Measurements from ENCODE around the gene MEGF11. TPM values are rescaled to one million over a fixed set of nuclear protein-coding genes. Genes with fewer than 3 reads are reported as not detected.

Gene MEGF11
- total RNA-seq, 6 experiments from 2014 or later = not detected

GRCh38 chr15:66108483-66109265 lies 144.9 kb downstream of the MEGF11 start:
- Mint-ChIP-seq H3K4me3 (no peak overlapping the region), H3K27ac (no peak overlapping the region), H3K4me1 (ENCODE audit: low read depth) (no peaks in the 10 kb centered on the region), H3K36me3 (ENCODE audit: low read depth) (no peaks in the 10 kb centered on the region), H3K27me3 (ENCODE audit: insufficient read depth) (peaks cover 52% of the 10 kb centered on the region), H3K9me3 (no peaks in the 10 kb centered on the region)
- TF ChIP-seq, protein P1, sequence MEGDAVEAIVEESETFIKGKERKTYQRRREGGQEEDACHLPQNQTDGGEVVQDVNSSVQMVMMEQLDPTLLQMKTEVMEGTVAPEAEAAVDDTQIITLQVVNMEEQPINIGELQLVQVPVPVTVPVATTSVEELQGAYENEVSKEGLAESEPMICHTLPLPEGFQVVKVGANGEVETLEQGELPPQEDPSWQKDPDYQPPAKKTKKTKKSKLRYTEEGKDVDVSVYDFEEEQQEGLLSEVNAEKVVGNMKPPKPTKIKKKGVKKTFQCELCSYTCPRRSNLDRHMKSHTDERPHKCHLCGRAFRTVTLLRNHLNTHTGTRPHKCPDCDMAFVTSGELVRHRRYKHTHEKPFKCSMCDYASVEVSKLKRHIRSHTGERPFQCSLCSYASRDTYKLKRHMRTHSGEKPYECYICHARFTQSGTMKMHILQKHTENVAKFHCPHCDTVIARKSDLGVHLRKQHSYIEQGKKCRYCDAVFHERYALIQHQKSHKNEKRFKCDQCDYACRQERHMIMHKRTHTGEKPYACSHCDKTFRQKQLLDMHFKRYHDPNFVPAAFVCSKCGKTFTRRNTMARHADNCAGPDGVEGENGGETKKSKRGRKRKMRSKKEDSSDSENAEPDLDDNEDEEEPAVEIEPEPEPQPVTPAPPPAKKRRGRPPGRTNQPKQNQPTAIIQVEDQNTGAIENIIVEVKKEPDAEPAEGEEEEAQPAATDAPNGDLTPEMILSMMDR (IDR thresholded peaks at IDR 0.05) = no peak
- no peak for DNase-seq

DNA sequence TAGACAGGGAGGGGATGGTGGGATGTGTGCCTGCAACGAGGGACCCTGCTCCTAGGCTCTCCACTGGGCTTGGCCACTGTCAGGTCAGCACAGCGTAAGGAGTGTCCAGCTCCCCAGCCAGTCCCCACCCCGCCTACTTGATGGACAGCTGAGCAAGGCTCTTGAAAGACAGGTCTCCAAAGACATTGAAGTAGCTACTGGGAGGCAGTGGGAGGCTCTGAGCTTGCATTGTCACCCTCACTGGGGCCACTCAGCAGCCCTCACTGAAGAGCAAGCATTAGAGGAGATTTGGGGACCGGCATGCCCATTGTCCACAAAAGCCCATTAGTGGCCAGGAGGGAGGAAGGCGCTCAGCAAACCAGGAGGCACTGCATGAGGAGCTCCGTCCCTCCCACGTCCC lies 146.5 kb downstream of the MEGF11 start:
- Mint-ChIP-seq H3K27me3 (ENCODE audit: insufficient read depth) (peaks cover 52% of the 10 kb centered on the region), H3K4me1 (ENCODE audit: low read depth) (no peaks in the 10 kb centered on the region), H3K9me3 (no peaks in the 10 kb centered on the region), H3K36me3 (ENCODE audit: low read depth) (no peaks in the 10 kb centered on the region), H3K27ac (no peak overlapping the region), H3K4me3 (no peak overlapping the region)
- TF ChIP-seq, protein P1 (IDR thresholded peaks at IDR 0.05) = no peak
- DNase-seq = no peak

- Mint-ChIP-seq H3K27ac (no peak overlapping the region), H3K4me1 (ENCODE audit: low read depth) (no peaks in the 10 kb centered on the region), H3K4me3 (no peak overlapping the region), H3K9me3 (no peaks in the 10 kb centered on the region), H3K27me3 (ENCODE audit: insufficient read depth) (peaks cover 55% of the 10 kb centered on the region), H3K36me3 (ENCODE audit: low read depth) (no peaks in the 10 kb centered on the region)
- no peak for DNase-seq
- TF ChIP-seq, protein P1 (IDR thresholded peaks at IDR 0.05) = no peak
These were observed 148.0 kb downstream of the MEGF11 start for GRCh38 chr15:66105286-66106265.

GRCh38 chr15:66103293-66103590 lies 150.3 kb downstream of the MEGF11 start:
- no peak for DNase-seq
- no peaks in the 10 kb centered on the region for H3K4me1 Mint-ChIP-seq (ENCODE audit: low read depth)
- no peak overlapping the region for H3K27ac Mint-ChIP-seq
- H3K4me3 Mint-ChIP-seq = no peak overlapping the region
- no peaks in the 10 kb centered on the region for H3K36me3 Mint-ChIP-seq (ENCODE audit: low read depth)
- no peaks in the 10 kb centered on the region for H3K9me3 Mint-ChIP-seq
- TF ChIP-seq, protein P1 (IDR thresholded peaks at IDR 0.05) = no peak
- H3K27me3 Mint-ChIP-seq (ENCODE audit: insufficient read depth) = peaks cover 51% of the 10 kb centered on the region

GRCh38 chr15:66102563-66103292 lies 150.8 kb downstream of the MEGF11 start:
- no peak for DNase-seq
- TF ChIP-seq, protein P1 (IDR thresholded peaks at IDR 0.05) = no peak

More at GRCh38 chr15:66102563-66103292, 150.8 kb downstream of the MEGF11 start:
- H3K27me3 Mint-ChIP-seq (ENCODE audit: insufficient read depth) = peaks cover 51% of the 10 kb centered on the region
- no peak overlapping the region for H3K4me3 Mint-ChIP-seq
- no peaks in the 10 kb centered on the region for H3K36me3 Mint-ChIP-seq (ENCODE audit: low read depth)
- no peaks in the 10 kb centered on the region for H3K4me1 Mint-ChIP-seq (ENCODE audit: low read depth)
- no peaks in the 10 kb centered on the region for H3K9me3 Mint-ChIP-seq
- H3K27ac Mint-ChIP-seq = no peak overlapping the region

Data from HFFc6 (cell line).